ENCODE measurements around the gene DEK.
"Not testable (repeated sequence)": the region's sequence is repeated elsewhere in the genome, so short reads cannot be mapped to it uniquely, and the experiment has no call there.

The DEK gene

GRCh38 chr6:18214003-18214402 is 50.3 kb downstream of the DEK start:
- no peak overlapping the region for H3K27ac ChIP-seq
- no peak for TF ChIP-seq CTCF (conservative IDR thresholded peaks at IDR 0.05)

GRCh38 chr6:18213439-18213838 is 50.9 kb downstream of the DEK start:
- peak overlapping the region; percentile 33; the same call in 1 of the 2 replicates for H3K27ac ChIP-seq
- TF ChIP-seq CTCF (conservative IDR thresholded peaks at IDR 0.05), result no peak

GRCh38 chr6:18212231-18212630 is 52.1 kb downstream of the DEK start:
- H3K27ac ChIP-seq, result peak overlapping the region; percentile 33; the same call in 1 of the 2 replicates
- TF ChIP-seq CTCF (conservative IDR thresholded peaks at IDR 0.05), result no peak

- no peak for TF ChIP-seq CTCF (conservative IDR thresholded peaks at IDR 0.05)
- H3K27ac ChIP-seq, result no peak overlapping the region
These were observed 53.0 kb downstream of the DEK start for GRCh38 chr6:18211338-18211737.

GRCh38 chr6:18210707-18211106 is 53.6 kb downstream of the DEK start:
- H3K27ac ChIP-seq, result peak overlapping the region; percentile 51; the same call in 1 of the 2 replicates
- TF ChIP-seq CTCF (conservative IDR thresholded peaks at IDR 0.05), result no peak

- H3K27ac ChIP-seq, result peak overlapping the region; percentile 51
- TF ChIP-seq CTCF (conservative IDR thresholded peaks at IDR 0.05), result no peak
These were observed 54.7 kb downstream of the DEK start for GRCh38 chr6:18209539-18210197.

GRCh38 chr6:18208778-18209177 is 55.6 kb downstream of the DEK start:
- H3K27ac ChIP-seq, result not testable (repeated sequence)

- no peak overlapping the region for H3K27ac ChIP-seq
- TF ChIP-seq CTCF (conservative IDR thresholded peaks at IDR 0.05), result no peak
These were observed 56.4 kb downstream of the DEK start for GRCh38 chr6:18207949-18208348.
